ENCODE measurements around the gene MYRF.

The MYRF gene

DNA sequence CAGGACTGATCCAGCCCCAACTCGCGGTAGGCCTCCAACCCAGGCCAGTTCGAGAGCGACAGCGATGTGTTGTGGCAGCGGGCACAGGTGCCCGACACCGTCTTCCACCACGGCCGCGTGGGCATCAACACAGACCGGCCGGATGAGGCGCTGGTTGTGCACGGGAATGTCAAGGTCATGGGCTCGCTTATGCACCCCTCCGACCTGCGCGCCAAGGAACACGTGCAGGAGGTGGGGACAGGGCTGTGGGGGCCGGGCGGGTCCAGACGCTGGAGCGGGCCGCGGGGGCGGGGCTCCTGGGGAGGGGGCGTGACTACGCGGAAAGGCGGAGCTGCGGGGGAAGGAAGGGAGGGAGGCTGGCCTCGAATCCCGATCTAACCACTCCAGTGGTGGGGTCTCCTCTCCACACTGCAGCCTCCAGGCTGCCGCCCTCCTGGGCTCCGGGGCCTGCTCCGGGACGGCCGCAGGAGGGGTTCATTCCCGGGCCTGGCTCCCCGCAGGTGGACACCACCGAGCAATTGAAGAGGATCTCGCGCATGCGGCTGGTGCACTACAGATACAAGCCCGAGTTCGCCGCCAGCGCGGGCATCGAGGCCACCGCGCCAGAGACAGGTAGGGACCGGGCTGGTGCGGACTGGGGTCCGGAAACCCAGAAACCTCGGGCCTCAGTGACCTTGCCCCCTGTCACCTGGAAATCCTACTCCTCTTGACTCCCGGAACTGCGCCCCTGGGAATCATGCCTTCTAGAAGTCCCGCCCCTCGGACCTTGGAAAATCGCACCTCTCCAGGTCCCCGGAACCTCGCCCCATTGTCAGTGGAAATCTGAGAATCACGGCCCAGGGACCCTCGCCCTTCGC lies 25.0 kb downstream of the MYRF start:
- Histone ChIP-seq H3K9me3 (ENCODE audit: control insufficient read depth, insufficient read depth, low read length) (no peaks in the 10 kb centered on the region), H3K27me3 (ENCODE audit: control insufficient read depth, insufficient read depth, low read length) (no peaks in the 10 kb centered on the region), H3K9ac (ENCODE audit: low read depth, low read length) (no peak overlapping the region), H3K27ac (ENCODE audit: low read depth, low read length) (no peak overlapping the region), H3K4me3 (ENCODE audit: low read depth, low read length) (no peak overlapping the region), H3K36me3 (ENCODE audit: control insufficient read depth, insufficient read depth, low read length) (no peaks in the 10 kb centered on the region), H3K4me1 (ENCODE audit: control insufficient read depth, insufficient read depth, low read length) (peaks cover 7% of the 10 kb centered on the region; the same call in 1 of the 2 replicates)

DNA sequence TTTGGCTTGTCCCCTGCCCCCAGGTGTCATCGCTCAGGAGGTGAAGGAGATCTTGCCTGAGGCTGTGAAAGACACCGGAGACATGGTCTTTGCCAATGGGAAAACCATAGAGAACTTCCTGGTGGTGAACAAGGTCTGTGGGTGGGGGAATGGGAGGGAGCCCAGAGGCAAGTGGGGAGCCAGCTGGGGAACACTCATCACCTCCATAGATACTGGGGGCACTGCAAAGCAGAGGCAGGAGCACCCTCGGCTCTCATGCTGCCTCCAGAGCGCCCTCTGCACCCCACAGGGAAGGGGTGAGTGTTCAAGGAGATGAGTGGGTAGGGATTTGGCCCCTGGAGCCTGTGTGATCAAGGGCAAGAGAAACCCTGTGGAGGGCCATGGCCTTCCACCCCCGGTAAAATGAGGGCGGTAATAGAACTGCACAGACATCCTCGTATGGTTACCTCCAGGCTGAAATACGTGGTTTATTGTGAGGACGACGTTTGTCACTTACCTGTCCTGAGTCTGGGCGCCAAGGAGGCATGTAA lies 26.0 kb downstream of the MYRF start:
- H3K27me3 ChIP-seq (ENCODE audit: control insufficient read depth, insufficient read depth, low read length): no peaks in the 10 kb centered on the region
- H3K9me3 ChIP-seq (ENCODE audit: control insufficient read depth, insufficient read depth, low read length): no peaks in the 10 kb centered on the region
- H3K36me3 ChIP-seq (ENCODE audit: control insufficient read depth, insufficient read depth, low read length): no peaks in the 10 kb centered on the region
- H3K27ac ChIP-seq (ENCODE audit: low read depth, low read length): no peak overlapping the region
- peaks cover 7% of the 10 kb centered on the region; the same call in 1 of the 2 replicates for H3K4me1 ChIP-seq (ENCODE audit: control insufficient read depth, insufficient read depth, low read length)
- no peak overlapping the region for H3K4me3 ChIP-seq (ENCODE audit: low read depth, low read length)
- no peak overlapping the region for H3K9ac ChIP-seq (ENCODE audit: low read depth, low read length)

DNA sequence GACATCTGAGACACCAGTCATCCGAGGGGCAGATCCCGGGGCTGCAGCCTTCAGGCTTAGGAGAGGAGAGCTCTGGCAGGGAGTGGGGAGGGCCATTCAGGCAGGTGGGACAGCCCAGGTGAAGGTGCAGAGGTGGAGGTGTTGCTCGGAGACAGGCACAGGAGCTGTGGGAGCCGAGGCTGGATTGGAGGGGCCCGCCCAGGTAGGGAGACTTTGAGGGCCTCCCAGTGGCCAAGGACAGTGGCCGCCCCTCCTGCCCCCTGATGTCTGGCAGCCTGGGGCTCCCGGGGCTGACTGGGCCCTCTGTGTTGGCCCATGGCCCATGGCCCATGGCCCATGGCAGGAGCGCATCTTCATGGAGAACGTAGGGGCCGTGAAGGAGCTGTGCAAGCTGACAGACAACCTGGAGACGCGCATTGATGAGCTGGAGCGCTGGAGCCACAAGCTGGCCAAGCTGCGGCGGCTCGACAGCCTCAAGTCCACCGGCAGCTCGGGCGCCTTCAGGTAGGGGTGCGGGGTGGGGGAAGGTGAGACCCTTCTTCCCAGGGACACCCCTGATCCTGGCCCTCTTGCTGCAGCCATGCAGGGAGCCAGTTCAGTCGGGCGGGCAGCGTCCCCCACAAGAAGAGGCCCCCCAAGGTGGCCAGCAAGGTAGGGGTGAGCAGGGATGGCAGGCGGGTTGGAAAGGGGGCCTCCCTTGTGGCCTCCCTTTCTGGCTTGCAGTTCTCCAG lies 26.6 kb downstream of the MYRF start:
- Histone ChIP-seq H3K27me3 (ENCODE audit: control insufficient read depth, insufficient read depth, low read length) (no peaks in the 10 kb centered on the region), H3K4me3 (ENCODE audit: low read depth, low read length) (no peak overlapping the region), H3K4me1 (ENCODE audit: control insufficient read depth, insufficient read depth, low read length) (peaks cover 7% of the 10 kb centered on the region; the same call in 1 of the 2 replicates), H3K27ac (ENCODE audit: low read depth, low read length) (no peak overlapping the region), H3K9me3 (ENCODE audit: control insufficient read depth, insufficient read depth, low read length) (no peaks in the 10 kb centered on the region), H3K9ac (ENCODE audit: low read depth, low read length) (no peak overlapping the region), H3K36me3 (ENCODE audit: control insufficient read depth, insufficient read depth, low read length) (no peaks in the 10 kb centered on the region)

DNA sequence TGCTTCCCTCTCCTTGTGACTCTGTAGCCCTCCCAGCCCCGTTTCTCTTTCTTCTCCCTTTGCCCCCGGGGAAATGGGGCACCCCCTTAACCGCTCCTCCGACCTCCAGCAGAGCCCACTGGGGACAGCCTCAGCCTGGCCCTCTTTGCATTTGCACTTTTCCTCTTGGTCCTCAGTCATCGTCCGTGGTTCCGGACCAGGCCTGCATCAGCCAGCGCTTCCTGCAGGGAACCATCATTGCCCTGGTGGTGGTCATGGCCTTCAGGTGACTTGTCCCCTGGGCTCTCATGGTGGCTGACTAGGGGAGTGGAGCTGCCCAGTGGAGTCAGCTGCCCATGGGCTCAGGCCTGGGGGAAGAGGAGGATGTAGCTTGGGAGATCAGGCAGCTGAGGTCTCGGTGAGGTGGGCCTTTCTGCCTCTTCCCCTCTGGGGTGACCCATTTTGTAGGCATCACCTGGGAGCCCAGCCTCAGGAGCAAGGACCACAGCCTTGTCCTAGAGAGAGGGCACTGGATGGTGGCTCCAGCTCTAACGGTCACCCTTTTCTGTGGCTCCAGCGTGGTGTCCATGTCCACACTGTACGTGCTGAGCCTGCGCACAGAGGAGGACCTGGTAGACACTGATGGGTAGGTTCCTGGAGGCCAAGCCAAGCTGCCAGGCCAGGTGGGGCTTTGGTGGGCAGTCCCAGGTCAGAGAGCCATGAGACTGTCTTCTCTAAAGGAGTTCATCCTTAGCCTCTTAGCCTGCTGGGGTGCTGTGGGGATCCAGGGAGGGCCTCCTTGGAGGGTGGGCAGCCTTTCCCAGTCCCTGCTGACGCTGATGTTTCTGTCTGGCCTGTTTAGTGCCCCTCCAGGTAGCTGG lies 27.5 kb downstream of the MYRF start:
- peaks cover 6% of the 10 kb centered on the region; the same call in 1 of the 2 replicates for H3K36me3 ChIP-seq (ENCODE audit: control insufficient read depth, insufficient read depth, low read length)
- H3K27ac ChIP-seq (ENCODE audit: low read depth, low read length): no peak overlapping the region
- H3K4me3 ChIP-seq (ENCODE audit: low read depth, low read length): no peak overlapping the region
- no peaks in the 10 kb centered on the region for H3K27me3 ChIP-seq (ENCODE audit: control insufficient read depth, insufficient read depth, low read length)
- no peak overlapping the region for H3K9ac ChIP-seq (ENCODE audit: low read depth, low read length)
- peaks cover 7% of the 10 kb centered on the region; the same call in 1 of the 2 replicates for H3K4me1 ChIP-seq (ENCODE audit: control insufficient read depth, insufficient read depth, low read length)
- H3K9me3 ChIP-seq (ENCODE audit: control insufficient read depth, insufficient read depth, low read length): no peaks in the 10 kb centered on the region

DNA sequence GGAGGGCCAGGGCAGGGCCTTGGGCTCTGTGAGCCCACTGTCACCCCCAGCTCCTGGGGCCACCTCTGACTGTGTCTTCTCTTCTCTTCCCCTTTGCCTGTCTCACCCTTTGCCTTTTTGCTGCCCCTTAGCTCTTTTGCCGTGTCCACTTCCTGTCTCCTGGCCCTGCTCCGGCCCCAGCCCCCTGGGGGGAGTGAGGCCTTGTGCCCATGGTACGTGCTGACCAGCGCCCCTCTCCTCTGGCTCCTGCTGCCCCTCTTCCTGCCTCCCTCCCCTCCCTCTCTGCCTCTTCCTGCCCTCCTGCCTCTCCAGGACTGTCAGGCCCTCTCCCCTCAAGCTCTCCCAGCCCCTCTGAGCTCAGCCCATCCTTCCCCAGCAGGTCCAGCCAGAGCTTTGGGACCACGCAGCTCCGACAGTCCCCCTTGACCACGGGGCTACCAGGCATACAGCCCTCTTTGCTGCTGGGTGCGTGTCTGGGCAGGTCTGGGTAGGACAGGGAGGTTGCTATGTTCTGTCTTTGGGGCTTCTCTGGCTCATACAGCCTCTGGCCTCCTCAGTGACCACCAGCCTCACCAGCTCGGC lies 28.2 kb downstream of the MYRF start:
- no peak overlapping the region for H3K4me3 ChIP-seq (ENCODE audit: low read depth, low read length)
- H3K27me3 ChIP-seq (ENCODE audit: control insufficient read depth, insufficient read depth, low read length): no peaks in the 10 kb centered on the region
- H3K9ac ChIP-seq (ENCODE audit: low read depth, low read length): no peak overlapping the region
- peaks cover 12% of the 10 kb centered on the region for H3K36me3 ChIP-seq (ENCODE audit: control insufficient read depth, insufficient read depth, low read length)
- peaks cover 7% of the 10 kb centered on the region; the same call in 1 of the 2 replicates for H3K4me1 ChIP-seq (ENCODE audit: control insufficient read depth, insufficient read depth, low read length)
- H3K9me3 ChIP-seq (ENCODE audit: control insufficient read depth, insufficient read depth, low read length): no peaks in the 10 kb centered on the region
- no peak overlapping the region for H3K27ac ChIP-seq (ENCODE audit: low read depth, low read length)

DNA sequence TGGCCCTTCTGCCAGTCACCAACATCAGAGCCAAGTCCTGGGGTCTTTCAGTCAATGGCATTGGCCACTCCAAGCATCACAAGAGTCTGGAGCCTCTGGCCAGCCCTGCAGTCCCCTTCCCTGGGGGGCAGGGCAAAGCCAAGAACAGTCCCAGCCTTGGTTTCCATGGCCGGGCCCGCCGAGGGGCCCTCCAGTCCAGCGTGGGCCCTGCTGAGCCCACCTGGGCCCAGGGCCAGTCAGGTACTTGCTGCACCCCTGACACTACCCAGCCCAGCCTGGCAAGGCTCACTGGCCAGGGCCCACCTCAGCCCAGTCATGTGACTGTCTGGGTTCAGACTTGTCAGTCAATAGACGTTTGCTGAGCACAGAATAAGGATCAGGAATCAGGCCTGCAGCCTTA lies 29.1 kb downstream of the MYRF start:
- Histone ChIP-seq H3K36me3 (ENCODE audit: control insufficient read depth, insufficient read depth, low read length) (peaks cover 21% of the 10 kb centered on the region), H3K4me1 (ENCODE audit: control insufficient read depth, insufficient read depth, low read length) (peaks cover 6% of the 10 kb centered on the region; the same call in 1 of the 2 replicates), H3K4me3 (ENCODE audit: low read depth, low read length) (no peak overlapping the region), H3K27ac (ENCODE audit: low read depth, low read length) (no peak overlapping the region), H3K9ac (ENCODE audit: low read depth, low read length) (no peak overlapping the region), H3K27me3 (ENCODE audit: control insufficient read depth, insufficient read depth, low read length) (no peaks in the 10 kb centered on the region), H3K9me3 (ENCODE audit: control insufficient read depth, insufficient read depth, low read length) (no peaks in the 10 kb centered on the region)

- H3K9ac ChIP-seq (ENCODE audit: low read depth, low read length): no peak overlapping the region
- no peaks in the 10 kb centered on the region for H3K9me3 ChIP-seq (ENCODE audit: control insufficient read depth, insufficient read depth, low read length)
- H3K4me1 ChIP-seq (ENCODE audit: control insufficient read depth, insufficient read depth, low read length): no peaks in the 10 kb centered on the region
- no peaks in the 10 kb centered on the region for H3K27me3 ChIP-seq (ENCODE audit: control insufficient read depth, insufficient read depth, low read length)
- peaks cover 28% of the 10 kb centered on the region for H3K36me3 ChIP-seq (ENCODE audit: control insufficient read depth, insufficient read depth, low read length)
- no peak overlapping the region for H3K4me3 ChIP-seq (ENCODE audit: low read depth, low read length)
- no peak overlapping the region for H3K27ac ChIP-seq (ENCODE audit: low read depth, low read length)
These were observed 29.9 kb downstream of the MYRF start for GRCh38 chr11:61782299-61782698.

DNA sequence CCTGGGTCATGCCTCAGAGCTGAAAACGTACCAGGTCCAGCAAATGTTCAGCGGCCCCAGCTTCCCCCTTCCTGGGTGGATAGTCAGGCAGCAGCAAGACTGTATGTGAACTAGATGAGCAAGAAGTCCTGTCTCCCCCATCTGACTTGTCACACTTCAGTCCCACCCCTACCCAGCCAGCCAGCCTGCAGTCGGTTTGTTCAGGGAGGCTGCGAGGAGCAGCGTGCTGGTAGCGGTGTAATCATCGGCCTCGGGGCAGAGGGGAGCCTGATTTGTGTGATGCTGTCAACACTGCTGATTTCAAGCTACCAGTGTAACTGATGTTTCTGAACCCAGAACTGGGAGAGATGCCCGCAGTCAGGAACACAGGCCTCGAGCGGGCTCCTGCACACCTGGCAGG lies 30.4 kb downstream of the MYRF start:
- Histone ChIP-seq H3K27ac (ENCODE audit: low read depth, low read length) (no peak overlapping the region), H3K4me1 (ENCODE audit: control insufficient read depth, insufficient read depth, low read length) (no peaks in the 10 kb centered on the region), H3K27me3 (ENCODE audit: control insufficient read depth, insufficient read depth, low read length) (no peaks in the 10 kb centered on the region), H3K9ac (ENCODE audit: low read depth, low read length) (no peak overlapping the region), H3K4me3 (ENCODE audit: low read depth, low read length) (no peak overlapping the region), H3K36me3 (ENCODE audit: control insufficient read depth, insufficient read depth, low read length) (peaks cover 34% of the 10 kb centered on the region), H3K9me3 (ENCODE audit: control insufficient read depth, insufficient read depth, low read length) (no peaks in the 10 kb centered on the region)

DNA sequence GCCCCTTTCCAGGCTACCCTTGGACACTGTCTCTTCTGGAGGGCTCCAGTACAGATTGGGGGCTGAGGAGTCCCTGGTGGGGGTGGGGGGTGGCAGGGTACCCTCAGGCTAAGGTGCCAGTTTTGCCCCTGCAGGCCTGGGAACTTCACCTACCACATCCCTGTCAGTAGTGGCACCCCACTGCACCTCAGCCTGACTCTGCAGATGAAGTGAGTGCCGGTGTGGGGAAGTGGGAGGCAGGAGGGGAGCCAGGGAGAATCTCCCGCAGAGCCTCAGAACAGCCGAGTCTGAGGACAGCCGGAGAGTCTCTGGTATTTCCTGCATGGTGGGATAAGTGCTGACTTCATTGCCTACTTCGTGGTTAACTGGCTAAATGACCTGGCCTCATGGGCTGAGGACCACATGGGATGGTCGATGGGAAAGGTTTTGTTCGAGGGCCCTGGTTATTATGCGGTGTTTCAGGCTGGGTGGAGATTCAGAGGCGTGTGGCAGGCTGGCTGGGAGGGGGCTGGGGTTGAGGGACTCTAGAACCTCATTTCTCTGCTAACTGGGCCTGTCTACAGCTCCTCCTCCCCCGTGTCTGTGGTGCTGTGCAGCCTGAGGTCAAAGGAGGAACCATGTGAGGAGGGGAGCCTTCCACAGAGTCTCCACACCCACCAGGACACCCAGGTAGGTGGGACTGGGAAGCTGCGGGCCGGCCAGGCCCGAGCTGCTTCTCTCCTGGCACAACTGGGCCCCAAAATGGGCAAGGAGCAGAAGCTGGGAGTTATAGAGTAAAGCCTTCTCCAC lies 31.5 kb downstream of the MYRF start:
- no peak overlapping the region for H3K4me3 ChIP-seq (ENCODE audit: low read depth, low read length)
- no peaks in the 10 kb centered on the region for H3K27me3 ChIP-seq (ENCODE audit: control insufficient read depth, insufficient read depth, low read length)
- H3K9me3 ChIP-seq (ENCODE audit: control insufficient read depth, insufficient read depth, low read length): no peaks in the 10 kb centered on the region
- H3K9ac ChIP-seq (ENCODE audit: low read depth, low read length): no peak overlapping the region
- H3K36me3 ChIP-seq (ENCODE audit: control insufficient read depth, insufficient read depth, low read length): peaks cover 45% of the 10 kb centered on the region
- H3K27ac ChIP-seq (ENCODE audit: low read depth, low read length): no peak overlapping the region
- no peaks in the 10 kb centered on the region for H3K4me1 ChIP-seq (ENCODE audit: control insufficient read depth, insufficient read depth, low read length)

DNA sequence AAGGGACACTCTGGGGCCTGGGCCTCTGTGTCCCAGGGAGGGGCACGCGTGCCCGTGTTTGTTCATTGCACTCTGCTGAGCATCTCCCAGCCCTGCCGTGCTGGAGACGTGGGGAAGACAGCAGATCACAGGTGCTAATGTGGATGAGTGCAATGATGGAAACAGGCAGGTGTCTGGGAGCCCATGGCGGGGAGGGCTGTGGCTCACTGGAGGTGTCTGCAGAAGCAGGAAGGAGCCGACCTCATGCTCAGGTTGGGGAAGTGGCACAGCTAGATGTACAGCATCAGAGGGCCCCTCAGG lies 32.0 kb downstream of the MYRF start:
- Histone ChIP-seq H3K9ac (ENCODE audit: low read depth, low read length) (no peak overlapping the region), H3K27ac (ENCODE audit: low read depth, low read length) (no peak overlapping the region), H3K9me3 (ENCODE audit: control insufficient read depth, insufficient read depth, low read length) (no peaks in the 10 kb centered on the region), H3K27me3 (ENCODE audit: control insufficient read depth, insufficient read depth, low read length) (no peaks in the 10 kb centered on the region), H3K4me1 (ENCODE audit: control insufficient read depth, insufficient read depth, low read length) (no peaks in the 10 kb centered on the region), H3K36me3 (ENCODE audit: control insufficient read depth, insufficient read depth, low read length) (peaks cover 50% of the 10 kb centered on the region), H3K4me3 (ENCODE audit: low read depth, low read length) (no peak overlapping the region)
